Measurements from ENCODE around the gene EXOC8. TPM values are rescaled to one million over a fixed set of nuclear protein-coding genes. Genes with fewer than 3 reads are reported as not detected.

The EXOC8 gene
- total RNA-seq, 1 donor from 2014 or later = 19.3 TPM

GRCh38 chr1:231382426-231382825 is 44.8 kb upstream of the EXOC8 start:
- Histone ChIP-seq H3K4me3 (no peak overlapping the region), H3K27me3 (no peaks in the 10 kb centered on the region), H3K36me3 (no peaks in the 10 kb centered on the region), H3K9me3 (no peaks in the 10 kb centered on the region), H3K4me1 (peaks cover 12% of the 10 kb centered on the region), H3K27ac (no peak overlapping the region)
- no peak for ATAC-seq
- DNase-seq = no peak
- TF ChIP-seq CTCF (IDR thresholded peaks at IDR 0.05) = no peak
- intact Hi-C loops (cut with DNase I) = no loop called here

- ATAC-seq = no peak
- Histone ChIP-seq H3K4me3 (no peak overlapping the region), H3K4me1 (peaks cover 18% of the 10 kb centered on the region), H3K27ac (no peak overlapping the region), H3K9me3 (no peaks in the 10 kb centered on the region), H3K36me3 (no peaks in the 10 kb centered on the region), H3K27me3 (no peaks in the 10 kb centered on the region)
- intact Hi-C loops (cut with DNase I) = no loop called here
- no peak for TF ChIP-seq CTCF (IDR thresholded peaks at IDR 0.05)
- no peak for DNase-seq
Measured at GRCh38 chr1:231381729-231382128, 44.1 kb upstream of the EXOC8 start.

GRCh38 chr1:231376875-231377549 is 39.4 kb upstream of the EXOC8 start:
- TF ChIP-seq CTCF (IDR thresholded peaks at IDR 0.05) = no peak
- intact Hi-C loops (cut with DNase I) = no loop called here
- ATAC-seq = no peak
- Histone ChIP-seq H3K27me3 (no peaks in the 10 kb centered on the region), H3K27ac (no peak overlapping the region), H3K4me1 (peaks cover 16% of the 10 kb centered on the region), H3K4me3 (no peak overlapping the region), H3K9me3 (no peaks in the 10 kb centered on the region), H3K36me3 (no peaks in the 10 kb centered on the region)
- DNase-seq = no peak

GRCh38 chr1:231376101-231376500 is 38.4 kb upstream of the EXOC8 start:
- Histone ChIP-seq H3K36me3 (no peaks in the 10 kb centered on the region), H3K27me3 (no peaks in the 10 kb centered on the region), H3K4me3 (no peak overlapping the region), H3K9me3 (no peaks in the 10 kb centered on the region), H3K4me1 (peaks cover 16% of the 10 kb centered on the region), H3K27ac (no peak overlapping the region)
- ATAC-seq (no peak), DNase-seq (no peak)
- no peak for TF ChIP-seq CTCF (IDR thresholded peaks at IDR 0.05)
- intact Hi-C loops (cut with DNase I) = no loop called here

- Histone ChIP-seq H3K36me3 (peaks cover 5% of the 10 kb centered on the region), H3K27me3 (no peaks in the 10 kb centered on the region), H3K27ac (no peak overlapping the region), H3K4me1 (peaks cover 16% of the 10 kb centered on the region), H3K9me3 (no peaks in the 10 kb centered on the region), H3K4me3 (no peak overlapping the region)
- ATAC-seq = no peak
- no peak for DNase-seq
- intact Hi-C loops (cut with DNase I) = no loop called here
- TF ChIP-seq CTCF (IDR thresholded peaks at IDR 0.05) = no peak
Measured at GRCh38 chr1:231374394-231374793, 36.7 kb upstream of the EXOC8 start.

GRCh38 chr1:231372501-231372900 is 34.8 kb upstream of the EXOC8 start:
- no peak overlapping the region for H3K27ac ChIP-seq
- H3K27me3 ChIP-seq = no peaks in the 10 kb centered on the region
- DNase-seq (no peak), ATAC-seq (no peak)
- peaks cover 21% of the 10 kb centered on the region for H3K36me3 ChIP-seq
- H3K9me3 ChIP-seq = no peaks in the 10 kb centered on the region
- no peak for TF ChIP-seq CTCF (IDR thresholded peaks at IDR 0.05)
- no peak overlapping the region for H3K4me3 ChIP-seq
- intact Hi-C loops (cut with DNase I) = no loop called here
- peaks cover 7% of the 10 kb centered on the region for H3K4me1 ChIP-seq

All from upper lobe of right lung (tissue), 1 donor.